Esophagus muscularis mucosa (tissue), 4 donors: Measurements from ENCODE around the gene D2HGDH. TPM values are rescaled to one million over a fixed set of nuclear protein-coding genes. Genes with fewer than 3 reads are reported as not detected.

Experiments used
- DNase-seq: peaks from one replicate; pipeline ENCODE4 v3.0.0-alpha.2; 2017; ENCODE audit errors: extremely low spot score
- H3K27ac ChIP-seq, 4 donors: fragments of 200-600 bp; sonication (generic); replicated peaks in 1 of 4; 1 replicate in 3 of 4; 2 replicates in 1 of 4; pipeline ENCODE4 v1.5.1; 2016 to 2019; ENCODE audit warnings: mild to moderate bottlenecking in 1 of 4
- H3K27me3 ChIP-seq, 4 donors: fragments of 200-600 bp; sonication (generic); one replicate each; pipeline versions ENCODE4 v1.5.1 to v1.6.0; 2016 to 2019
- H3K36me3 ChIP-seq, 4 donors: fragments of 200-600 bp; sonication (generic); one replicate each; pipeline ENCODE4 v1.5.1; 2016 to 2019
- H3K4me1 ChIP-seq, 4 donors: fragments of 200-600 bp; sonication (generic); one replicate each; pipeline ENCODE4 v1.5.1; 2016 to 2019
- H3K4me3 ChIP-seq, 4 donors: fragments of 200-600 bp; sonication (generic); 1 replicate in 2 of 4; 2 replicates in 2 of 4; pipeline ENCODE4 v1.5.1; 2016 to 2019; ENCODE audit warnings: mild to moderate bottlenecking in 4 of 4, moderate library complexity in 1 of 4
- H3K9me3 ChIP-seq, 4 donors: fragments of 200-600 bp; sonication (generic); 1 replicate in 3 of 4; 2 replicates in 1 of 4; pipeline ENCODE4 v1.5.1; 2016 to 2019
- EP300 ChIP-seq: sonication (generic); formaldehyde crosslinking; IDR thresholded peaks from one replicate; pipeline ENCODE4 v1.6.1; 2017; ENCODE audit warnings: antibody characterized with exemption
- POLR2A ChIP-seq: fragments of 450-650 bp; IDR thresholded peaks from one replicate; pipeline ENCODE4 v1.6.1; 2017; ENCODE audit warnings: antibody characterized with exemption, moderate library complexity, mild to moderate bottlenecking, low read depth
- POLR2AphosphoS5 ChIP-seq, 2 donors: sonication (generic); formaldehyde crosslinking; IDR thresholded peaks; one replicate each; pipeline ENCODE4 v1.6.1; 2017; ENCODE audit warnings: antibody characterized with exemption in 2 of 2
- WGBS: methylation state at CpG from one replicate; pipeline ENCODE4 v1.1.5; 2018; 5-methylcytosine and 5-hydroxymethylcytosine counted together
- intact Hi-C: fragments of 100-400 bp; cut with DNase I; formaldehyde crosslinking; loops from one replicate; pipeline ENCODE4 v1.15.1; 2023
- total RNA-seq, 4 donors: library from RNA; depleted of rRNA; stranded (reverse); fragments of >200 nt; gene quantifications; one replicate each; pipeline versions ENCODE4 v1.1.0 to v1.2.1, GENCODE V29; 2016
- TF ChIP-seq, protein P1 (sequence below), 3 experiments: fragments of 200-600 bp in 2 of 3; fragments of 450-650 bp in 1 of 3; sonication (generic) in 2 of 3; IDR thresholded peaks; one replicate each; pipeline ENCODE4 v1.5.1; 2017 to 2019; ENCODE audit warnings: antibody characterized with exemption in 3 of 3, mild to moderate bottlenecking in 2 of 3, moderate library complexity in 1 of 3

D2HGDH gene
- total RNA-seq, 4 donors from 2014 or later, result 10.9 to 16.3 (median 11.9) TPM

DNA sequence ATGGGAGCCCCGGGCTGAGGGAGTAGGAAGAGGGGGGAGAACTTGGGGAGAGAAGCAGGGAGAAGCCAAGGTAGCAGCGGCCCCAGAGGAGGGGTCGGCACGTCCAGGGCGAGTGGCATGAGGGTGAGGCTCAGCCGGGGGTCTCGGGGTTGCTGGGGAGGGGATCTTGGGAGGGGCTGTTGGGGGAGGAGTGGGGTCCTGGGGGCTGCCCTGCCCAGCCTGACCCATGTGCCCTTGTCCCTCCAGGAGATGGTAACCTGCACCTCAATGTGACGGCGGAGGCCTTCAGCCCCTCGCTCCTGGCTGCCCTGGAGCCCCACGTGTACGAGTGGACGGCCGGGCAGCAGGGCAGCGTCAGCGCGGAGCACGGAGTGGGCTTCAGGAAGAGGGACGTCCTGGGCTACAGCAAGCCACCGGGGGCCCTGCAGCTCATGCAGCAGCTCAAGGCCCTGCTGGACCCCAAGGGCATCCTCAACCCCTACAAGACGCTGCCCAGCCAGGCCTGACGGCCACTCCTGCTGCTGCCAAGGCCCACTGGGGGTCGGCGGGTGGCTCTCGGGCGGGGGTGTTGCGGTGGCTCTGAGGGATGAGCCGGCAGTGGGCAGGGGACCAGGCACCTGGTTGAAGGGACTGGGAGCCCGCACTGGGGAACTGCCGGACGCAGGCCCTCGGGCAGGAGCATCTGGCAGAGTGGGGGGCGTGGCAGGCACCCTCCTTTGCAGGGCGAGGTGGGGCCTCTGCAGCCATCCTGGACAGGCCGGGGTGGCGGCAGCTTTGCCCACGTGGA is 33.2 kb downstream of the D2HGDH start:
- no peaks in the 10 kb centered on the region for H3K9me3 ChIP-seq
- no peak for TF ChIP-seq POLR2A
- TF ChIP-seq, protein P1, sequence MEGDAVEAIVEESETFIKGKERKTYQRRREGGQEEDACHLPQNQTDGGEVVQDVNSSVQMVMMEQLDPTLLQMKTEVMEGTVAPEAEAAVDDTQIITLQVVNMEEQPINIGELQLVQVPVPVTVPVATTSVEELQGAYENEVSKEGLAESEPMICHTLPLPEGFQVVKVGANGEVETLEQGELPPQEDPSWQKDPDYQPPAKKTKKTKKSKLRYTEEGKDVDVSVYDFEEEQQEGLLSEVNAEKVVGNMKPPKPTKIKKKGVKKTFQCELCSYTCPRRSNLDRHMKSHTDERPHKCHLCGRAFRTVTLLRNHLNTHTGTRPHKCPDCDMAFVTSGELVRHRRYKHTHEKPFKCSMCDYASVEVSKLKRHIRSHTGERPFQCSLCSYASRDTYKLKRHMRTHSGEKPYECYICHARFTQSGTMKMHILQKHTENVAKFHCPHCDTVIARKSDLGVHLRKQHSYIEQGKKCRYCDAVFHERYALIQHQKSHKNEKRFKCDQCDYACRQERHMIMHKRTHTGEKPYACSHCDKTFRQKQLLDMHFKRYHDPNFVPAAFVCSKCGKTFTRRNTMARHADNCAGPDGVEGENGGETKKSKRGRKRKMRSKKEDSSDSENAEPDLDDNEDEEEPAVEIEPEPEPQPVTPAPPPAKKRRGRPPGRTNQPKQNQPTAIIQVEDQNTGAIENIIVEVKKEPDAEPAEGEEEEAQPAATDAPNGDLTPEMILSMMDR (IDR thresholded peaks at IDR 0.05), result no peak
- TF ChIP-seq EP300, result no peak
- no peak for TF ChIP-seq POLR2AphosphoS5 (IDR thresholded peaks at IDR 0.05)
- no peak overlapping the region for H3K4me3 ChIP-seq
- WGBS, result 93% methylated on average over 7 of the region's 37 CpGs
- H3K27me3 ChIP-seq, result peaks cover 0 to 20% (median 0%) of the 10 kb centered on the region in 4 donors
- intact Hi-C loops, result no loop called here
- H3K36me3 ChIP-seq, result peaks cover 0 to 30% (median 3%) of the 10 kb centered on the region in 4 donors
- DNase-seq, result no peak
- H3K4me1 ChIP-seq, result peaks cover 0 to 18% (median 7%) of the 10 kb centered on the region in 4 donors
- H3K27ac ChIP-seq, result no peak overlapping the region

- intact Hi-C loops, result no loop called here
- Histone ChIP-seq H3K27ac (no peak overlapping the region), H3K4me1 (peaks cover 0 to 18% (median 7%) of the 10 kb centered on the region in 4 donors), H3K4me3 (no peak overlapping the region), H3K27me3 (peaks cover 0 to 27% (median 0%) of the 10 kb centered on the region in 4 donors), H3K9me3 (no peaks in the 10 kb centered on the region), H3K36me3 (peaks cover 0 to 24% (median 3%) of the 10 kb centered on the region in 4 donors)
- TF ChIP-seq POLR2A (no peak), POLR2AphosphoS5 (IDR thresholded peaks at IDR 0.05) (no peak), EP300 (no peak)
- TF ChIP-seq, protein P1 (IDR thresholded peaks at IDR 0.05), result no peak
- 86% methylated on average over 20 of the region's 29 CpGs for WGBS
- DNase-seq, result no peak
These were observed 33.9 kb downstream of the D2HGDH start for GRCh38 chr2:241768251-241768711.

DNA sequence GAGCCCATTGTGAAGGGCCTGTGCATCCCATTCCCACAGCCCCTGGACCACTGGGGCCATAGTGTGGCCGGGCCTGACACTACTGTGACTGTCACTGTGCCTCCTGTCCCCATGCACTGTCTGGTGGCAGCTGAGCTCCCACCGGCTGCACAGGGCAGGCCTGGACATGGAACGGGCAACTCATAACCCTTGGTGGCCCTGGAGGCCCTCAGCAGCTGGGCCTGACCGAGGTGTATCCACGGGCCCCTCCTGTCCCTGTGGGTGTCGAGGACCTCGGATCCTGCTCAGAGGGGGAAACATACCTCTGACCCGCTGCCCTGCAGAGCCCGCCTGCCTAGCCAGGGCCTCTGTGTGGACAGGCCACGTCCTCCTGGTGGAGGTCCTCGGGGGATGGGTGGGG is 34.4 kb downstream of the D2HGDH start:
- DNase-seq, result no peak
- WGBS, result 94% methylated on average over 2 of the region's 11 CpGs
- intact Hi-C loops, result no loop called here

GRCh38 chr2:241769819-241770184 is 35.4 kb downstream of the D2HGDH start:
- DNase-seq, result no peak
- Histone ChIP-seq H3K4me1 (peaks cover 0 to 18% (median 8%) of the 10 kb centered on the region in 4 donors), H3K27me3 (peaks cover 0 to 42% (median under 1%) of the 10 kb centered on the region in 4 donors), H3K4me3 (no peak overlapping the region), H3K9me3 (no peaks in the 10 kb centered on the region), H3K36me3 (peaks cover 0 to 11% (median 3%) of the 10 kb centered on the region in 4 donors), H3K27ac (no peak overlapping the region)
- intact Hi-C loops, result no loop called here
- 87% methylated on average over 3 of the region's 13 CpGs for WGBS
- TF ChIP-seq POLR2AphosphoS5 (IDR thresholded peaks at IDR 0.05) (no peak), POLR2A (no peak), EP300 (no peak)
- TF ChIP-seq, protein P1 (IDR thresholded peaks at IDR 0.05), result no peak

More for the DNA sequence above, 34.4 kb downstream of the D2HGDH start:
- Histone ChIP-seq H3K27me3 (peaks cover 0 to 32% (median 0%) of the 10 kb centered on the region in 4 donors), H3K36me3 (peaks cover 0 to 18% (median 3%) of the 10 kb centered on the region in 4 donors), H3K4me3 (no peak overlapping the region), H3K4me1 (peaks cover 0 to 18% (median 7%) of the 10 kb centered on the region in 4 donors), H3K9me3 (no peaks in the 10 kb centered on the region), H3K27ac (no peak overlapping the region)
- TF ChIP-seq POLR2AphosphoS5 (IDR thresholded peaks at IDR 0.05), result no peak
- TF ChIP-seq, protein P1 (IDR thresholded peaks at IDR 0.05), result no peak
- TF ChIP-seq POLR2A, result no peak
- no peak for TF ChIP-seq EP300
